Stomach (tissue), 9 donors: Measurements from ENCODE around the gene TTC7B. TPM values are rescaled to one million over a fixed set of nuclear protein-coding genes. Genes with fewer than 3 reads are reported as not detected.

Experiments
- DNase-seq, 2 donors: peaks; one replicate each; pipeline versions ENCODE4 v3.0.0 to v3.0.0-alpha.2; 2013 to 2019
- H3K27ac ChIP-seq, 5 donors: fragments of 200-600 bp in 4 of 5; sonication (generic) in 4 of 5; one replicate each; pipeline ENCODE4 v1.5.1; 2013 to 2019; ENCODE audit warnings: mild to moderate bottlenecking in 1 of 5, moderate library complexity in 1 of 5
- H3K27me3 ChIP-seq, 3 donors: fragments of 200-600 bp; sonication (generic); one replicate each; pipeline ENCODE4 v1.5.1; 2017 to 2019; ENCODE audit warnings: mixed run types in 1 of 3
- H3K36me3 ChIP-seq, 4 donors: fragments of 200-600 bp; sonication (generic); 1 replicate in 3 of 4; 2 replicates in 1 of 4; pipeline ENCODE4 v1.5.1; 2016 to 2019
- H3K4me1 ChIP-seq, 4 donors: fragments of 200-600 bp; sonication (generic); one replicate each; pipeline ENCODE4 v1.5.1; 2016 to 2019
- H3K4me3 ChIP-seq, 4 donors: fragments of 200-600 bp; sonication (generic) in 3 of 4; one replicate each; pipeline ENCODE4 v1.5.1; 2016 to 2019; ENCODE audit warnings: mild to moderate bottlenecking in 1 of 4
- H3K9me3 ChIP-seq, 4 donors: fragments of 200-600 bp; sonication (generic); one replicate each; pipeline ENCODE4 v1.5.1; 2016 to 2019
- CTCF ChIP-seq, 7 experiments: fragments of 450-650 bp in 4 of 7; fragments of 200-600 bp in 3 of 7; sonication (generic) in 3 of 7; IDR thresholded peaks; one replicate each; pipeline ENCODE4 v1.5.1; 2016 to 2019; ENCODE audit warnings: antibody characterized with exemption in 7 of 7, control low read depth in 2 of 7, mild to moderate bottlenecking in 1 of 7
- EP300 ChIP-seq: sonication (generic); formaldehyde crosslinking; IDR thresholded peaks from one replicate; pipeline ENCODE4 v1.6.1; 2017; ENCODE audit warnings: antibody characterized with exemption
- POLR2A ChIP-seq, 4 donors: fragments of 450-650 bp; IDR thresholded peaks; one replicate each; pipeline ENCODE4 v1.6.1; 2016; ENCODE audit warnings: antibody characterized with exemption in 4 of 4, control low read depth in 2 of 4, mild to moderate bottlenecking in 1 of 4, moderate library complexity in 1 of 4
- POLR2AphosphoS5 ChIP-seq, 3 donors: sonication (generic); formaldehyde crosslinking; IDR thresholded peaks; one replicate each; pipeline ENCODE4 v1.6.1; 2016; ENCODE audit warnings: antibody characterized with exemption in 3 of 3
- WGBS, 5 donors: extraction: QIAGEN DNeasy Blood & Tissue Kit in 3 of 5; methylation state at CpG; one replicate each; pipeline versions ENCODE4 v1.1.5 to v1.1.7; 2013 to 2018; 5-methylcytosine and 5-hydroxymethylcytosine counted together
- intact Hi-C: fragments of 100-400 bp; cut with DNase I; formaldehyde crosslinking; loops from one replicate; pipeline ENCODE4 v1.15.1; 2023; ENCODE audit warnings: low total_unique reads
- polyA plus RNA-seq, 3 donors: library from polyadenylated mRNA; stranded (reverse); fragments of 200-250 nt; gene quantifications; one replicate each; pipeline ENCODE4 v1.2.3, GENCODE V29; 2013
- total RNA-seq, 5 donors: library from RNA; depleted of rRNA; stranded (reverse); fragments of >200 nt; gene quantifications; one replicate each; pipeline versions ENCODE4 v1.1.0 to v1.2.3, GENCODE V29; 2014 to 2016
- donor health status: healthy with polysubstance abuse.
- donor health status: Bipolar disorder and iron deficiency.
- donor health status: healthy.

TTC7B gene
- total and polyA plus RNA-seq, 8 donors: 6.8 to 110 (median 17.7) TPM

GRCh38 chr14:90814806-90815571 is 1.2 kb downstream of the TTC7B start:
- TF ChIP-seq POLR2A (IDR thresholded peaks at IDR 0.05) (no peak), EP300 (no peak), POLR2AphosphoS5 (IDR thresholded peaks at IDR 0.05) (no peak), CTCF (IDR thresholded peaks at IDR 0.05) (no peak)
- Histone ChIP-seq H3K4me1 (peaks cover 20 to 61% (median 24%) of the 10 kb centered on the region in 4 donors), H3K4me3 (peak overlapping the region; percentile 64 to 78 (median 70)), H3K27me3 (no peaks in the 10 kb centered on the region), H3K36me3 (no peaks in the 10 kb centered on the region), H3K27ac (peak overlapping the region in 3 of 5 donors; percentile 47 to 77 (median 53)), H3K9me3 (no peaks in the 10 kb centered on the region)
- 44 to 58% (median 51%) methylated on average over 12 to 13 of the region's 13 CpGs for WGBS, 5 donors
- no peak for DNase-seq
- intact Hi-C loops: no loop called here

- Histone ChIP-seq H3K4me1 (peaks cover 20 to 76% (median 28%) of the 10 kb centered on the region in 4 donors), H3K27ac (no peak overlapping the region), H3K9me3 (no peaks in the 10 kb centered on the region), H3K27me3 (no peaks in the 10 kb centered on the region), H3K36me3 (no peaks in the 10 kb centered on the region), H3K4me3 (no peak overlapping the region)
- TF ChIP-seq POLR2A (IDR thresholded peaks at IDR 0.05) (no peak), EP300 (no peak), POLR2AphosphoS5 (IDR thresholded peaks at IDR 0.05) (no peak), CTCF (IDR thresholded peaks at IDR 0.05) (no peak)
- WGBS, 5 donors: 79 to 85% (median 84%) methylated on average over 5 of the region's 5 CpGs
- no peak for DNase-seq
- intact Hi-C loops: no loop called here
Observed at GRCh38 chr14:90813442-90813841, 2.8 kb downstream of the TTC7B start.

GRCh38 chr14:90812109-90812508 is 4.1 kb downstream of the TTC7B start:
- 85 to 89% (median 87%) methylated on average over 5 of the region's 5 CpGs for WGBS, 5 donors
- H3K9me3 ChIP-seq: no peaks in the 10 kb centered on the region
- intact Hi-C loops: no loop called here

GRCh38 chr14:90811641-90812040 is 4.6 kb downstream of the TTC7B start:
- no peak for TF ChIP-seq POLR2A (IDR thresholded peaks at IDR 0.05)
- TF ChIP-seq EP300: no peak
- TF ChIP-seq CTCF (IDR thresholded peaks at IDR 0.05): no peak
- TF ChIP-seq POLR2AphosphoS5 (IDR thresholded peaks at IDR 0.05): no peak

More at GRCh38 chr14:90812109-90812508, 4.1 kb downstream of the TTC7B start:
- no peak for DNase-seq
- Histone ChIP-seq H3K36me3 (no peaks in the 10 kb centered on the region), H3K4me1 (peaks cover 26 to 89% (median 41%) of the 10 kb centered on the region in 4 donors), H3K27ac (no peak overlapping the region), H3K4me3 (no peak overlapping the region), H3K27me3 (no peaks in the 10 kb centered on the region)
- TF ChIP-seq CTCF (IDR thresholded peaks at IDR 0.05) (no peak), POLR2A (IDR thresholded peaks at IDR 0.05) (no peak), EP300 (no peak), POLR2AphosphoS5 (IDR thresholded peaks at IDR 0.05) (no peak)

More at GRCh38 chr14:90811641-90812040, 4.6 kb downstream of the TTC7B start:
- 91 to 95% (median 92%) methylated on average over 10 of the region's 10 CpGs for WGBS, 5 donors
- no peaks in the 10 kb centered on the region for H3K36me3 ChIP-seq
- peaks cover 23 to 90% (median 41%) of the 10 kb centered on the region in 4 donors for H3K4me1 ChIP-seq
- H3K27ac ChIP-seq: no peak overlapping the region
- intact Hi-C loops: no loop called here
- no peak overlapping the region for H3K4me3 ChIP-seq
- no peak for DNase-seq
- H3K9me3 ChIP-seq: no peaks in the 10 kb centered on the region
- H3K27me3 ChIP-seq: no peaks in the 10 kb centered on the region
